IPS DF 4.7 (cell line): ENCODE data around the gene MICAL1.
"Not testable (repeated sequence)": the region's sequence is repeated elsewhere in the genome, so short reads cannot be mapped to it uniquely, and the experiment has no call there.

Experiments used
- DNase-seq: peaks from one replicate; pipeline ENCODE4 v3.0.0-alpha.2; 2013; ENCODE audit warnings: low spot score; ENCODE audit errors: extremely low read depth

The MICAL1 gene

DNA sequence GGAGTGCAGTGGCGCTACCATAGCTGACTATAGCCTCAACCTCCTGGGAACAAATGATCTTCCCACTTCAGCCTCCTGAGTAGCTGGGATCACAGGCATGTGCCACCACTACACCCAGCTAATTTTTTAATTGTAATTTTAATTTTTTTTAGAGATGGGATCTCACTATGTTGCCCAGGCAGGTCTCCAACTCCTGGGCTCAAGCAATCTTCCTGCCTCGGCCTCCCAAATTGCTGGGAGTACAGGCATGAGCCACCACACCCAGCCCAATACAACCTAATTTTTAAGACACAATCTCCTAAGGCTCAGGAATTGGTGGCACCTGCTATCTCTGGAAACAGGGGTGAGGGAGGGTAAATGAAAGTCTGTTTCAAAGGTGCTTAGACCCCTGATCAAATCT is 21.6 kb upstream of the MICAL1 start:
- no peak for DNase-seq

DNA sequence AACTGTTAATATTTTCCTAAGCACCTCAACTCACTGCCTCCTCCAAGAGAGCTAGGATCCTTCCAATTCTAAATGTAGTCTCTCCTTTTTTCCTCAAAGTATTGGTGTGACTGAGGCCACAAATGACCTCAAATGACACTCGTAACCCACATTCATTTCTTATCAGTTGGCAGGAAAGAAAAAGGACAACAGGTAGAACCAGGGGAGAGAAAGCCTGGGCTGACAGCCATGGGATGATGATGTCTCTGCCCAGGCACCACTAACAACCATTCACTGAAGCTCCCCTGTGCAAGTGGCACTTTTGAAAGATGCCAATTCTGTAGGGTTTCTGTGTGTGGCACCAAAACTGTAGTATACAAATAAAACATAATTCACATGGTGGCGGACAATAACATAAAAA is 20.1 kb upstream of the MICAL1 start:
- no peak for DNase-seq

- no peak for DNase-seq
Observed at GRCh38 chr6:109474995-109475394, 19.4 kb upstream of the MICAL1 start.

DNA sequence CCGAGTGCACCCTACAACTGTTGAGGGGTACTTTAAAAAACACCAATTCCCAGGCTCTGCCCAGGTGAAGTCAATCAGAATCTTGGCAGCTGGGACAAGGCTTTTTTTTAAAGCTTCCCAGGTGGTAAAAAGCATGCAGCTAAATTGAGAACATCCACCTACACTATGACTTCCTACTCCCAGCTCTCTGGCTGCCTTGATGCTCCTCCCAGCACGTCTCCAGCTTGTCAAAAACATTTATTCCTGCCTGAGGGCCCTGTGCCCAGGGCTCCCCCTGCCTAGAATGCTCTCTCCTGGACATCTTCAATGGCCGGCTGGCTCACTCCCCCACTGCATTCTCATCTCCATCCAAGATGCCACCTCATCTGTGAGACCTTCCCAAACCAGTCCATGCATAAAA is 17.5 kb upstream of the MICAL1 start:
- no peak for DNase-seq

DNA sequence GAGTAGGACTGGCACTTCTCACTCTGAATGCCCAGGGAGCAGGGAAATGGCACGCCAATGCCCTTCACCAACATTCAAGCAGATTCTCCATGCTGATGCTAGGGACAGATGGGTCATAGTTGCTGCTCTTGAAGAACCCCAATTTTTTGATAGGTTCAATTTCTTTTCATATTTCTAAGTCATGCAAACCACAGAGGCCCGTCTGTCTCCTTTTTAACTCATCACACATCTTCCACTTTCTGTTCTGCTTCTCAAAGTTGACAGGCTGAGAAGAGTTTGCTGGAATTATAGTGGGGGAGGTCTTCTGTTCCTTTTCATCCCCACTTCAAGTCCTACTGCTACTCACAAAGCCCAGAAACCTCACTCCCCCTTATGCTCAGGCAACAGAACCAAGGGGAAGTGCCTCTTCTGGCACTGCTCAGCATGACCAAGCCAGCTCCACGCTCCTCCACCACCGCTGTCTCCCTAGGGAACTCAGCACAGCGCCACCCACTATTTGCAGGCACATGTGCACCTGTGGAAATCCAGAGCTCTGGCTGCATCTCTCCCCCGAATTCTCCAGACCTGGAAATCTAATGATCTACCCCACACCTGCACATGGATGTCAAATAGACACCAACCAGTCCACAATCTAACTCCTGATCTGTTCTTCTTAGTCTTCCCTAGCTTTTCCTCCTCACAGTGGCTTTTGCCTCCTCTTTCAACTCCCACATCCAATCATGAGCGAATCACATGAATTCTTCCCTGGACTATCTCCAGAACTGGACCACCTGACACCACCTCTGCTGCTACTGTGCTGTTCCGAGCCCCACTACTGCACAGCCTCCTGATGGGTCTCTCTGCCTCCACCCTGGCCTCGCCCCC is 16.8 kb upstream of the MICAL1 start:
- no peak for DNase-seq

GRCh38 chr6:109471105-109471810 is 15.7 kb upstream of the MICAL1 start:
- DNase-seq: no peak

DNA sequence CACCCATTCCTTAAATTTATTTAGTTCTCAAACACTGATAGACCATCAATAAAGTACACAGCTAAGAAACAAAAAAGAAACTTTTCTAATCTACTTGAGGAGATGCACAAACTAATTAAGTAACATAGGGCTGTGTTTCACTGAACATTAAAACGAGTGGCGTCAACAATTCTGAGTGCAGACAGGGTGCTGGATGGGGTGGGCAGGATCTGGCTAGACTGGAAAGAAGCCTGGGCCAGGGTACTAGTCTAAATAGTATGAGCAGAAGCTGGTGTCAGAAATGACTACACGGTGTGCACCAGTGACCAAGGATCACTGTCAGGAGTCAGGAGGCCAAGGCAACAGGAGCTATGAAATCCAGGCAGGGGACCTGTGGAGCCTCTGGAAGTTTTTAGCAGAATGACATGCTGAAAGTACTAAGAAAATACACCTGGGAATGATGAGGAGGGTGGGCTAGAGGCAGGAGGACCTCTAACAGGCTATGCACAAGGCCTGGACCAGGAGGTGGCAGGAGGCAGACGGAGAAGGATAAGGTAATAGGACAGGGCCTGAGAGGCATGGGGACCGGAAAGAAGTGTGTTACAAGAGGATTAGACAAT is 14.1 kb upstream of the MICAL1 start:
- DNase-seq: no peak

DNA sequence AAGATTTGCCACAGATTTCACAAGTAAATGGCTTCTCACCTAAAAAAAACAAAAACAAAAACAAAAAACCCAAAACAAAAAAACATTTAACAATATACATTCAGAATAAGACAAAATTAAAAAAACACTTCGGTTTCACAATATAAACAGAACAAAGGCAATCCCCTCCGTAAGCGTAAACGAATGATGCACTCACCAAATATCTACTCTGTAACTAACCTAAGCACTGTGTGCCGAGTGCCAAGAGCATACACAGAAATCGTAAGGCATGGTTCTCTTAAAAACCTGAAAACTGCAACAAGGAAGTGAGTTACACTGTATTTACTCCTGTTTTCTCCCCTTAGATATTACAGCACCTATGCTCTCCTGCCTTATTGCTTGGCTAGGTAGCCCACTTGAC is 12.1 kb upstream of the MICAL1 start:
- no peak for DNase-seq

- DNase-seq: no peak
Observed at GRCh38 chr6:109466212-109466923, 10.8 kb upstream of the MICAL1 start.

DNA sequence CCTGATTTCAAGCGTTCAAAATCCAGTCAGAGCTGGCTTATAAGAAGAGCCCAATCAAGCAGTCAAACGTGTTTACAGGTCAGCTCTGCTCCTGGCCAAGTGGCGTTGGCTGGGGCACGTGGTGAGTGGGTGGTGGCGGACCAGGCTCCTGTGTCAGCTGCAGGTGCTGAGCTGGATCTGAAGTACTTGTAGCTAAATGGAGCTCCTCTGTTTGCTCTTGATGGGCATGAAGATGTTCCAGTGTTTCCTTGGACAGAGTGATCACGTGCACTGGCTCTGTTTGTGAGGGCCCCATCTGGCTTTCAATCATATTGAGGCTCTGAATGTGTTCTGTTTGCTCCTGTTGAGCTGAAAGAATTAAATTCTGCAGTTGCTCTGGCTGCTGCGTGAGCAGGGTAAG is 10.2 kb upstream of the MICAL1 start:
- DNase-seq: no peak

- DNase-seq: no peak
Observed at GRCh38 chr6:109461733-109462526, 6.4 kb upstream of the MICAL1 start.

- DNase-seq: not testable (repeated sequence)
Observed at GRCh38 chr6:109461205-109461604, 5.6 kb upstream of the MICAL1 start.

- DNase-seq: no peak
Observed at GRCh38 chr6:109460161-109460829, 4.7 kb upstream of the MICAL1 start.

DNA sequence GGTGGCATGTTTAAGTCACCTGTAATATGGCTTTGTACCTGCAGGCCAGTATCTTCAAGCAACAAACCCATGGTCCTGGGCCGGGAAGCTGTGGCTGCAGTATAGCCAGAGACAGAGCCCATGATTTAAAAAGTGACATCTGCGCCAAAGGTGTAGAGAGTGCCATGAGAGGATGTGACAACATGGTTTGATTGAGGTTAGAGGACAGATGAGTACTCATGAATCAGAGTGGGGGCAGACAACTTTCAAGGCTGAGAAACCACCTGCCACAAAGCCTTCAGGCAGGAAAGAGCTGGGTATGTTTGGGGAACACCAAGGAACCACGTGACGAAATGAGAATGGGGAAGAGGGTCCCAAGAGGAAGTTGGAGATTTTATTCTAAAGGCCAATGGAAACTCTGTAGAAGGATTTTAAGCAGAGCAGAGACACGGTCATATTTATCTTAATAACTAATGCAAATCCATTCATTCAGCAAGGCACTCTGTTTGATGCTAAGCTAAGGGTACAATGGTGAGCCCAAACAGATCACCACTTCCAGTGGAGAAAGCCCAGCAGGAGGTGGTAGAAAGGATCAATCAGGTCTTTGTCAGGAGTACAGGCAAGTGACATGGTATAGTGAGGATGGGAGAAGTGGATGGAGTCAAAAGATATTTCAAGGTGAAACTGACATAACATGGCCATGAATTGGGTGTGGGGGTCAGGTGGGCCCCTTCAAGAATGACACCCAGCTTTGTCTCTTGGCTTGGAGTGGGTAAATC is 3.4 kb upstream of the MICAL1 start:
- no peak for DNase-seq

GRCh38 chr6:109457562-109457996 is 2.0 kb upstream of the MICAL1 start:
- DNase-seq: no peak

DNA sequence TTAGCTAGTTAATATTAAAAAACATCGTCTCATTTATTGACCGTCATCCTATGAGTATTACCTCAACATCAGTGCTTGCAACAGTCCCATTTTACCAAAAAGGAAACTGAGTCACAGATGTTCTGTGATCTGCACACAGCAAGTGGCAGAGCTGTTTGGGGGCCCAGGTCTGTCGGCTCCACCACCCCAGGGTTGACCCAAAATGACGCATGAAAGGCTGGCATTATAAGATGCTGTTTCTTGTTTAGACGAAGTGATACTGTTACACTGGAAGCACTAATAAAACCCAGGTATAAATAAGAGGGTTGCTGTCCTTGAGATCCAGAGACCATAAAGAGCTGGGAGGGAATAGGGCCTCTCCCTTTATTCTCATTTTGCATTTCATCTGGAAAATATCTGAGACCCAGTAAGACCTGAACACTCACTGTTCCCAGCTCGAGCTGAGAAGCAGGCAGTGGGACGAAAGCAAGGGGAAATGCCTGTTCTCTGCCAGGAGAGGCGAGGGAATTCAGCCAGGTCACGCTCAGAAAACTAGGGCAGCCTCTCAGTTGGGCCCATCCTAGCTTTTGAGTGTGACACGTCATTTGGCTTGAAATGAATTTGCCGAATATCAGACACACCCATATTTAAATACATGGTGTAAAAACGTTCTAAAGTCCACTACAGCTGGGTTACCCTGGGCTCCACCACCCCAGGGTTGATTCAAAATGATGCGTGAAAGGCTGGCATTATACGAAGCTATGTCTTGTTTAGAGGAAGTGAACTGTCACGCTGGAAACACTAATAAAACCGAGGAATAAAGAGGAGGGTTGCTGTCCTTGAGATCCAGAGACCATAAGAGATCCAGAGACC is 1.4 kb upstream of the MICAL1 start:
- DNase-seq: no peak

GRCh38 chr6:109456111-109456583 is 575 bp upstream of the MICAL1 start:
- DNase-seq: no peak
